GM21528 (cell line): ENCODE measurements around the gene GTF2A2.
"Not testable (repeated sequence)": the region's sequence is repeated elsewhere in the genome, so short reads cannot be mapped to it uniquely, and the experiment has no call there.

ENCODE experiments used
- ATAC-seq: cut with Tn5 transposase; IDR thresholded peaks from one replicate; pipeline ENCODE4 v1.9.1; 2021; ENCODE audit warnings: mild to moderate bottlenecking, moderate library complexity; ENCODE audit not compliant: unreplicated experiment, low FRiP score

Gene GTF2A2

GRCh38 chr15:59676565-59676964, 19.2 kb upstream of the GTF2A2 start:
- ATAC-seq: no peak

- no peak for ATAC-seq
Observed at GRCh38 chr15:59674361-59674877, 17.1 kb upstream of the GTF2A2 start.

GRCh38 chr15:59668556-59668955, 11.2 kb upstream of the GTF2A2 start:
- ATAC-seq: no peak

- ATAC-seq: no peak
Observed at GRCh38 chr15:59662260-59662659, 4.9 kb upstream of the GTF2A2 start.

GRCh38 chr15:59659366-59659765, 2.1 kb upstream of the GTF2A2 start:
- no peak for ATAC-seq

GRCh38 chr15:59657635-59658125, 365 bp upstream of the GTF2A2 start:
- no peak for ATAC-seq

GRCh38 chr15:59654046-59654445, 3.3 kb downstream of the GTF2A2 start:
- ATAC-seq: no peak

- no peak for ATAC-seq
Observed at GRCh38 chr15:59649603-59650002, 7.7 kb downstream of the GTF2A2 start.

- ATAC-seq: no peak
Observed at GRCh38 chr15:59647085-59647484, 10.2 kb downstream of the GTF2A2 start.

- no peak for ATAC-seq
Observed at GRCh38 chr15:59646277-59646676, 11.0 kb downstream of the GTF2A2 start.

GRCh38 chr15:59645812-59646211, 11.5 kb downstream of the GTF2A2 start:
- not testable (repeated sequence) for ATAC-seq

- no peak for ATAC-seq
Observed at GRCh38 chr15:59644756-59645155, 12.6 kb downstream of the GTF2A2 start.

GRCh38 chr15:59642351-59642750, 15.0 kb downstream of the GTF2A2 start:
- ATAC-seq: no peak

- ATAC-seq: not testable (repeated sequence)
Observed at GRCh38 chr15:59637507-59637906, 19.8 kb downstream of the GTF2A2 start.

- no peak for ATAC-seq
Observed at GRCh38 chr15:59636184-59636583, 21.1 kb downstream of the GTF2A2 start.

- ATAC-seq: no peak
Observed at GRCh38 chr15:59632714-59633113, 24.6 kb downstream of the GTF2A2 start.

- no peak for ATAC-seq
Observed at GRCh38 chr15:59622289-59622688, 35.0 kb downstream of the GTF2A2 start.

GRCh38 chr15:59618406-59618805, 38.9 kb downstream of the GTF2A2 start:
- ATAC-seq: no peak

GRCh38 chr15:59616379-59616778, 40.9 kb downstream of the GTF2A2 start:
- ATAC-seq: no peak

GRCh38 chr15:59615661-59616060, 41.7 kb downstream of the GTF2A2 start:
- no peak for ATAC-seq

- no peak for ATAC-seq
Observed at GRCh38 chr15:59614153-59614552, 43.2 kb downstream of the GTF2A2 start.

GRCh38 chr15:59611276-59612260, 45.7 kb downstream of the GTF2A2 start, which contains the start of gene GCNT3:
Gene GCNT3 (plus strand): TSS chr15:59611783. CDS start chr15:59618239, 6,456 bp downstream.
- ATAC-seq: no peak
